ENCODE data around the gene PPIF. TPM values are rescaled to one million over a fixed set of nuclear protein-coding genes. Genes with fewer than 3 reads are reported as not detected.
A peak's percentile ranks its signal among the peaks of the same experiment; 100 is the strongest.

The PPIF gene
- total RNA-seq, 1 donor from 2014 or later: 23.1 TPM

GRCh38 chr10:79386637-79387465, 39.6 kb downstream of the PPIF start:
- no peak for DNase-seq (ENCODE audit: low spot score)

GRCh38 chr10:79387466-79387973, 40.3 kb downstream of the PPIF start:
- no peak for DNase-seq (ENCODE audit: low spot score)

DNA sequence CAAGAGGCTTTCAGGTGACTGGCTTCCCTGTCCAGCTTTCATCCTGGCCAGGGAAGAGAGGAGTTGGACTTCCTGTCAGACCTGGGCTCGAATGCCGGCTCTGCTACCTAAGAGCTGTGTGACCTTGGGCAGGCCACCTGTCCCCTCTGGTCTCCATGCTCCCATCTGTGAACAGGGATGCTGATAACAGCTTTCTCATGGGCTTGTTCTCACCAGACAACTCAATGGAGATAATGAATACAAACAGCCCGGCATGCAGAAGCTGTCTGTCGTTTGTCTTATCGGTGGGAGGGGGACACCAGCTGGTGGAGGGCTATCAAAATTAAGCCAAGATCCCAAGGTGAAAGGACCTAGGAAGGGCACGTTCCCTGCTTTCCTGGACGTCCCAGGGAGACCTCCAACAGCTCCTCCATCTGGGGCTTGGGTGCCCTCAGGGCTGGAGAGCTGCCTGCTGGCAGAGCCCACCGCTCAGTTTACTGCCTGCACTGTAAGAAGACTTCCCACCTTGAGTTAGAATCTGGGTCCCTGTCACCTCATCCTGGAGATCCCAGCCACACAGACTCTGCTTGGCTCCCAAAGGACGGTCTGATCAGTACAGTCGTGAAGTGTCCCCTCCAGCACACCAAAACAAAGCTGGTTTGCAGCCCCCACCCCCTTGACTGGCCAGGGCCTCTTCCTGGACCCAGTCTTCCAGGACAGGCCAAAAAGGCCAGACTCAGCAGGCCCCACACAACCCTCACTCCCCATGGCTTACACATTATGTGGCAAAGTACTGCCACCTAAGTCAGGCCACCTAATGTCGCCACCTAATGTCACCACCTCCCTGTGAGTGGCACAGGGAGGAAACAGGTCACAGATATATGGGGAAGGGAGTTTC, 40.9 kb downstream of the PPIF start:
- no peak for DNase-seq (ENCODE audit: low spot score)

GRCh38 chr10:79390057-79390456, 42.8 kb downstream of the PPIF start:
- no peak for DNase-seq (ENCODE audit: low spot score)

DNA sequence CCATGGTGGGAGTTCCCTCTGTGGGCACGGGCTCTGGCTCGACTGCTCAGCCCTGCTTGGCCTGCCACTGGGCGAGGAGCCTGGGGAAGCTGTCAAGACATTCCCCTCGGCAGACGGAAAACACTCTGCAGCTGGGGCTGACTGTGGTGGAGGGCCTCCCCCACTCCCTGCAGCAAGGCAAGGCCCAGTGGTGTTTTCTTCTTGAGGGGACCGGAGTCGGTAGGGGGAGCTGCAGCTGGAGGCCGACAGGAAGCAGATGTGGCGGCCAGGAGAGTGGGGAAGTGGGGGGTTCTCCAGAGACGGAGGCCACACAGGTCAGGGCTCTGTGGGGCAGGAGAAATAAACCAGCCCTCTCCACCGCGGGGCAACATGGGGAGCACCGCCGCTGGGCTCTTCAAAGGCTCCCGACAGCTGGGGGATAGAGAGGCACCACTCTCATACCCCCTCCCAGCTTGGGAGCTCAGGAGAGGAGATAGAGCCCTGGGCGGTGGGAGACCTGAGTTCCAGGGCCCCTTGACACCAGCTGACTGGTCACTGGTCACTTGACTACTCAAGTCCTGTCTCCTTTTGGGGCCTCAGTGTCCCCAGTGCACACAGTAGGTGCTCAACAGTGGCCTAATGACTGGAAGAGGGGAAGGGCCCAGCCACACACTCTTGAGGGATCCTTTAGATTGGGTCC, 43.4 kb downstream of the PPIF start:
- DNase-seq (ENCODE audit: low spot score): no peak

- DNase-seq (ENCODE audit: low spot score): no peak
These were observed 44.2 kb downstream of the PPIF start for GRCh38 chr10:79391231-79392019.

- no peak for DNase-seq (ENCODE audit: low spot score)
These were observed 44.7 kb downstream of the PPIF start for GRCh38 chr10:79392020-79392398.

DNA sequence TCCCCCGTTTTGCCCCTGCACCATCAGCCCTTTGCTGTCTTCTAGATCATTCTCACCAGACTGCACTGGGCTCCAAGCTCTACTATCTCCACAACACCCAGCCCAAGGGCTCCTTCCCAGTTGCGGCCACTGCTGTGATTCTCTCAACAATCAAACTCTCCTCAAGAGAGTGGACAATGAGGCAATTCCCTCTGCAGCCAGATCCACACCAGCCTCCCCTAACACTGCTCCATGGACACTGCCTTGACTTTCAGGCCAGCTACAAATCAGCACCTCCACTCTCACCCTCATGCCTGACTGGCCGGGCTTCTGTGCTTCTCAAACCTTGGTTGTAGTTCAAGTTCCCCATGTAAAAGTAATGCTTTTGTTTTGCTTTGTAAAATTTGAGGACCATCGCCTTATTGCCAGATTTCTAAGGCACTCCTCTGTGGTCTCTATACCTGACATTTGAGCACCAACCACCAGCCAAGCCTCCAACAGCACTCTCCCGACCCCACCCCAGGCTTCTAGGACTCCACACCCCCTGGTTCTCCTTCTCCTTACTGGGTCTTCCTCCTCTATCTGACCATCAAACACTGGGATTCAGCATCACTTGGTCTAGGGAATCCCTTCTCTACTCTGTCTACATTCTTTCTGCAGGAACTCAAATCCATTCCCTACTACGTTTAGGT, 45.4 kb downstream of the PPIF start:
- no peak for DNase-seq (ENCODE audit: low spot score)

GRCh38 chr10:79393221-79393923, 46.1 kb downstream of the PPIF start:
- no peak for DNase-seq (ENCODE audit: low spot score)

GRCh38 chr10:79393924-79394610, 46.8 kb downstream of the PPIF start:
- no peak for DNase-seq (ENCODE audit: low spot score)

DNA sequence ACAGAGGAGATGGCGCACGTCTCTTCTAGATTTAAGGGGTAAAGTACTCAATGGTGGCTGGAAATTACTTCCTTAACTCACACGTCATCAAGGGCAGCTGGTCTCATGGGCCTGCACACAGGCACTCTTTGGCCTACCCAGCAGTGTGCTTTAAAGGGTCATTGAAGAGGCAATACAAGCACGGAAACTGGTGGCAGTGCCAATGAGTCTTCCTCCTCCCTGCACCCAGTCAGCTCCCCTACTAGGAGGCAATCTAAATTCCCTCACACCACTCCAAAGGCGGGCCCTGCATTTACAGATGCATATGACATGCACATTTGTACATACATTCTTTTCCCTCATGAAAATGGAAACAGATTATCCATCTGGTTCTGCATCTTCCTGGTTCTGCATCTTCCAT, 47.4 kb downstream of the PPIF start:
- no peak for DNase-seq (ENCODE audit: low spot score)

- DNase-seq (ENCODE audit: low spot score): peak; percentile 80
These were observed 49.3 kb downstream of the PPIF start for GRCh38 chr10:79396520-79396919.

GRCh38 chr10:79397051-79397450, 49.8 kb downstream of the PPIF start:
- DNase-seq (ENCODE audit: low spot score): no peak

GRCh38 chr10:79397575-79398303, 50.5 kb downstream of the PPIF start:
- DNase-seq (ENCODE audit: low spot score): peak; percentile 82

DNA sequence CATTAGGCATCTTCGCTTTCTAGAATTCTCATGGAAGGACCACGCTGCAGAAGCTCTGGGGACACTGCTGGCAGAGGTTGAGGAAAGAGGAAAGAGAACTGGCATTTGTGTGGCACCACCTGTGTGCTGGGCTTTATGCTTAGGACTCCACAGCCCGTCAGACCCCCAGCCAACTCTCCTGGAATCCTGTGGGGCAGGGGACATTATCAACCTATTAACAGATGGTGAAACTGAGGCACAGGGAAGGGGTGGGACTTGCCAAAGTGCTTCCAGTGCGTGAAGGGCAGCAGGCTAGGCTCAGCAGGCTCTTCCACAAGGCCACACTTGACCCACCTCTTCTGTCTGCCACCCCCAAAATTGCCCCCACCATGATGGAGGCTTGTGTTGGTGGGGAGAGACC, 51.4 kb downstream of the PPIF start:
- DNase-seq (ENCODE audit: low spot score): no peak

GRCh38 chr10:79399223-79399831, 52.1 kb downstream of the PPIF start:
- peak; percentile 97 for DNase-seq (ENCODE audit: low spot score)

- DNase-seq (ENCODE audit: low spot score): peak; percentile 68
These were observed 53.1 kb downstream of the PPIF start for GRCh38 chr10:79400146-79401004.
